ENCODE data around the gene PPIA.
"Not testable (repeated sequence)": the region's sequence is repeated elsewhere in the genome, so short reads cannot be mapped to it uniquely, and the experiment has no call there.

The PPIA gene

DNA sequence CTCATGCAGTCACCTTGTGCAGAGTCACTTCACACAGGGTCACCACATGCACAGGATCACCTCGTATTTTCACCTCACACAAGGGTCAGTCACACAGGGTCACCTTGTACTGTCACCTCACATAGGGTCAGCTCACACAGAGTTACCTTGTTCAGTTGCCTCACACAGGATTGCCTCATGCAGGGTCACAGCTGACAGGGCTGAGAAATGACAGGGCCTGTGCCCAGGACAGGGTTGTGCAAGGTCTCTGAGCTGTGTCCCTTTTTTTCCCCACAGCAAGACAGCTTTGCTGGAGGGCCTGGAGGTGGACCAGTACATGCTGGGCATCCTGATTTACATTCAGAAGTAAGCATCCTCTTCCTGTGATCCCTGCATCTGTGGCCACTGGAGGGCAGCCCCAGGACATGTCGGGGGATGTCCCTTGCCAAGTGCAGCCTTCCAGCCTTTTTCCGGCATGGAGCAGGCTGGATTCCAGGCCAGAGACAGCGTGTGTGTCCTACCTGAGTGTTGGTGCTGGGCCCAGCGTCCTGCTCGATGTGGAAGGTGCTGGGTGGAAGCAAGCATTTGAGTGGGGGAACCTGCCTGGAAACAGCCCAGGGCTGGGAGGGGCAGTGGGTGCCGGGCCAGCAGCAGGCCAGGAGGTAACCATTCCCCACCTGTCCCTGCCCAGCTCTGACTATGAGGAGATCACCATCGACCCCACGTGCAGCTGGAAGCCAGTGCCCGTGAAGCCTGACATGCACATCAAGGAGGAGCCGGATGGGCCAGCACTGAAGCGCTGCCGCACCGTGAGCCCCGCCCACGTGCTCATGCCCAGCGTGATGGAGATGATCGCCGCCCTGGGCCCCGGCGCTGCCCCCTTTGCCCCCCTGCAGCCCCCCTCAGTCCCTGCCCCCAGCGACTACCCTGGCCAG lies 31.6 kb upstream of the PPIA start:
- FAIRE-seq = no peak

DNA sequence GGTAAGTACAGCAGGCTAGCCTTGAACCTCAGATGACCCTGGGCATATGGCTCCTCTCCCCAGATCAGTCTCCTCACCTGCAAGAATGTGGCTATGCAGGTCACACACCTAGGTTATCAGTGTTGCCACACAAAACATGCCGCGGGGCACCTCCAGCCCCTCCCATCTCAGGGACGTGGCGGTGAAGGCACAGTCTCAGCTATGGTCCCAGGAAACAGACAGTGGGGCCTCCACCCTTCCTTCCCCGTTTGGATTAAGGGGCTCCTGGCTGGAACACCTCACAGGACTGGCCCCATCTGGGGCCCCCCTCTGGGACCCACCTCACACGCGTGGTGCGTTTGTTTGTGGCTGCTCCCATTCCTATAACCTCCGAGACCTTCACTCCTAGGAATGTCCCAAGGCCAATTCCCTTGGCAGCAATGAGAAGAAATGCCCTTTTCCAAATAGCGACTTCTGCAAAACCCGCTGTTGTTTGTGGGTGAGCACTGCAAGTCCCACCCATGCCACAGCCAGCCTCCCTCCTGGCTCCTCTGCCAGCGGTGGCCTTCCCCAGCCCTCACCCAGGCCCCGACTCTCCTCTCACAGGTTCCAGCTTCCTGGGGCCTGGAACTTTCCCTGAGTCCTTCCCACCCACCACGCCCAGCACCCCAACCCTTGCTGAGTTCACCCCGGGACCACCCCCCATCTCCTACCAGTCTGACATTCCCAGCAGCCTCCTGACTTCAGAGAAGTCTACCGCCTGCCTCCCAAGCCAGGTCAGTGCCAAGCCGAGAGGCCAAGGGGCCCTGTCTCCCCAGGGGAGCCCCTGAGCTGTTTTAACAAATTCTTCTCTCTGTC lies 30.7 kb upstream of the PPIA start:
- FAIRE-seq = no peak

DNA sequence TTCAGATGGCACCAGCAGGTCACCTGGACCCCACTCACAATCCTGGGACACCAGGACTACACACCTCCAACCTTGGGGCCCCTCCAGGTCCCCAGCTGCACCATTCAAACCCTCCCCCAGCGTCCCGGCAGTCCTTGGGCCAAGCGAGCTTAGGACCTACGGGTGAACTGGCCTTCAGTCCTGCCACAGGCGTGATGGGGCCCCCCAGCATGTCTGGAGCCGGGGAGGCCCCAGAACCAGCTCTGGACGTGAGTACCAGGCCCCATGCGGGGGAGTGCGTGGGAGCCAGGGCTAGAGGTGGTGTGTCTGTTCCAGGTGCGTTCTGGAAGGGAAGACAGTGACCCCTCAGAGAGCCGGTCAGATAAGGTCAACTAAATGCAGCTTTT lies 30.1 kb upstream of the PPIA start:
- FAIRE-seq = no peak

DNA sequence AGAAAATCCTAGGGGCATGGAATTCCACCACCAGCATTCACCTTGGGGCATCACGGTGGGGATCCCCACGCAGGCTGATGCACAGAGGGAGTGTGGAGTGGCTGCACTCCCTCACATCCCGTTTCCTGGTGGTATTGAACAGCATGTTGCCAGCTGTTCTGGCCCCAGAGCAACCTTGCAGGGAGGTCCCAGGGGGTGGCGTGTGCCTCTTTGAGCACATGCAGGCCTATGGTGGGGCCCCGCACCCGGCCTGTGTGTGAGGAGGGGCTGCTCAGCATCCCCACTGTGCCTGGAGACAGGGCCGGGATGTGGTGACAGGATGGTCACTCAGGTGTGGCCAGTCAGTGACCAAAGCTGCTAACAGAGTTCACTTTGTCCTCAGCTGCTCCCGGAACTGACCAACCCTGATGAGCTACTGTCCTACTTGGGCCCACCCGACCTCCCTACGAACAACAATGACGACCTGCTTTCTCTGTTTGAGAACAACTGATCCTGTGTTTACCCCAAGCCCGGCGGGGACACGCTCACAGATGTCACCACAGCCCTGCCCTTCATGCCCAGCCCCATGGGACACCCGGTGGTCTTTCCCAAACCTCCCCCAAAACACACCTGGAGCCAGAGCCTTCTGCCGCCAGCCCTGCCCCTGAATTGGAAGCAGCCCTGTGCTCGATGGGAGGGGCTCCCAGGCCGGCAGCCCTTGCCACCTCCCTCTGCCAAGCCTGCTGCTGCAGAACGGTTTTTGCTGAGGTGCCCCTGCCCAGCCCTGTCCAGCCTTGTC lies 29.2 kb upstream of the PPIA start:
- no peak for FAIRE-seq

DNA sequence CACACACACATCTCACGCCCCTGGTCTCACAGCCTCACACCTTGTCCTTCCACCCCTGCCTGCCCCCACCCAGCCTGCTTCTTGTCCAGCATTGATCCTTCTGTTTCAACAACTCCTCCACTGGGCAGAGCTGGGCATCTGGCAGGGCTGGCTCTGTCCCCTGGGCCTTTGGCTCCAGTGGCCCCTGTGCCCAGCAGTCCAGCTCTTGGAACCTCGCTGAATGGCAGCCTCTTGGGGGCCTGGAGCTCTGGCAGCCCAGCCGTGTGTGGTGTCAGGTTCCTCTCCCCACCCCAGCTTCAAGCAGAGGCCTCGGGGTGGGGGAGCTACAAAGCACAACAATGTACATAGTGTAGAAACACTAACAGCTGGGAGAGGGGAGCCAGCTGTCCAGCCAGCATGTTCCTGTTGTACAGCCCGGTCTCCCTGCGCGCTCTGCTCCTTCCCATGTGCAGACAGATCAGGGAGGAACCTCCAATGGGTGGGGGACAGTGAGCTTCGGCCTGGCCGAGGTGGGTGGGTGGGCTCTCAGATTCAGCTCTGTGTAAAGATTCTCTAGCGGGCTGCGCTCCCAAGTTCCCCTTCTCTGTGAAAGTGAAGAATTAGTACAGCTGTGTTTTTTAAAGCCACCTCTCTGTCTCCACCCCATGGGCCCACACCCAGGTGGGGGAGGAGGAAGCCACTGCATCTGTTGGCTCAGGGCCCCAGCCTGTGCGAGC lies 28.4 kb upstream of the PPIA start:
- no peak for FAIRE-seq

DNA sequence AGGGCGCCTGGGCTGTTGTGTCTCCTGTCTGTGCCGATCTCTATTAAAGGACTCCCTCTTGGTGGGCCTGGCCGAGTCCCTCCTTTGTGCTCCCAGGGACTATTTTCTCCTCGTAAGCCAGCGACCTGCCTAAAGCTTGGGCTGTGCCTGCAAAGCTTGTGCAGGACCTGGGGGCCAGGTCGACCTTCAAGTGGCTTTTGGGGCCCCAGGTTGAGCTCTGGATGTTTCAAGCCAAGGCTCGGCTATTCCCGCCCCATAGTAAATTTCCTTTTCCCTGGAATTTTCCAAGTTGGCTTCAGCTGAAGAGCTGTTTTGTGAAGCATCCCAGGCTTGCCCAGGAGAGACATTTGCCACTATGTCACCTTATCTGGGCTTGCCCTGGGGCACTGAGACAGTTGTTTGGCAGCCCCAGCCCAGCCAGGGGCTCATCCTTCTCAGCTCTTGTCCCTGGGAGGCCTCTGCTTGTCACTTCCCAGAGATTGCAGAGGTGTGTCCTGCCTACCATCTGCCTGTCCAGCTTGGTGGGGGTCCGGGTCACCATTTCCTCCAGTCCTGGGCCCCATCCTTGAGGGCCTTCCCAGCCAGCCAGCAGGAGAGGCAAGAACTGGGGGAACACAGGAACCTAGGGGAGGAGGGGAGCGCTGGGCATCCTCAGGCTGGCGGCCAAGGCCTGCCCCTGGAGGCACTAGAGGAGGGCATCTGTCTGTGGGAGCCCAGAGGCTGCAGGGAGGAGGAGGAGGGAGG lies 27.7 kb upstream of the PPIA start:
- no peak for FAIRE-seq

DNA sequence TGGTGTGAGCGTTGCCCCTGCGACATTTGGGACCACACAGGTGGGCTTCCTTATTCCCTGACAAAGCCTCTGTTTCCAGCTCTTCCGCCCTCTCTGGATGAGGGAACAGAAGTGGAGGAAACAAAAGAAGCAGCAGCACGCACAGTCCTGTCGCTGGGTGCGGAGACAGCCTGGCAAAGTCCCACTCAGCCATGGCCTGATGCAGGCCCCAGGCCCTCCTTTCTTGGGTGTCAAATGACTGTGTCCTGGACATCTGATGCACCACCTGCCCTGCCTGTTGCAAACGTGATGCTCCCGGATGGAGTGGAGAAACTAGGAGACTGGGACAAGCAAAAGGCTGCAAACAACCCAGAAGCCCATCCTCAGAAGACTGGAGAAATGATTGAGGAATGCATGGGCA lies 27.1 kb upstream of the PPIA start:
- no peak for FAIRE-seq

DNA sequence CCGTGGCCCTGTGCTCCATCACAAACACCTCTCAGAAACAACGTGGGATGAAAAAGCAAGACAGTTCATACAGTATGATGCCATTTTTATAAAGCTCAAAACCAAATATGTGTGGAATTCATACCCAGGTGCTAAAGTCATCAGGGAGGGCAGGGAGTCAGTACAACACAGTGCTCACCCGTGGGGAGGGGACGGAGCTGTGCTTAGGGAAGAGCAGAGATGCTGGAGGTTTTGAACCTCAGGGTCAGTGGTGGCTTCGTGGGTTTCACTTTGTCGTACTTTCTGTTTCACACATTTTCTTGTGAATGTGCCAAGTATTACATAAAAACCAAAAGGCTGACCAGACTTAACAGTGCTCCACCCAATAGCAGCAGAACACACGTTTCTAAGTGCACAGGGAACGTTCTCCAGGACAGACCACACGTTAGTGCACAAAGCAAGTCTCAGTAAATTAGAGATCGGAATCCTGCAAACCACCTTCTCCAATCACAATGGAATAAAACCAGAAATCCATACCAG lies 26.6 kb upstream of the PPIA start:
- FAIRE-seq = no peak

DNA sequence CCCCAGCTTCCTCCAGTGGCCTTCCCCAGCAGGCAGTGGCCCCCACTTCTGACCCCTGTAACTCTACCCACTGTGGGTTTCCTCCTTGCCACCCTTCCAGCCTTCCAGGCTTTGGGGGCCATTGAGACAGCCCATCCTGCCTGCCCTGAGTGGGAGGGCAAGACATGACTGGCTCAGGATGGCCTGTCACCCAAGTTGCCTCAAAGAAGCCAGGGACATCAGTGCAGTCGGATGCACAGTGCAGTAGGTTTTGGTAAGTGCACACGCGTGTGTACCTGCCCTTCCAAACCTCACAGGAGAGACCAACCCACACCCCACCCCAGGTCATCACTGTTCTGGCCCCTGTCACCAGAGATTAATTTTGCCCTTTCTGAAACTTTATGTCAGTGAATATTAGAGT lies 25.1 kb upstream of the PPIA start:
- no peak for FAIRE-seq

DNA sequence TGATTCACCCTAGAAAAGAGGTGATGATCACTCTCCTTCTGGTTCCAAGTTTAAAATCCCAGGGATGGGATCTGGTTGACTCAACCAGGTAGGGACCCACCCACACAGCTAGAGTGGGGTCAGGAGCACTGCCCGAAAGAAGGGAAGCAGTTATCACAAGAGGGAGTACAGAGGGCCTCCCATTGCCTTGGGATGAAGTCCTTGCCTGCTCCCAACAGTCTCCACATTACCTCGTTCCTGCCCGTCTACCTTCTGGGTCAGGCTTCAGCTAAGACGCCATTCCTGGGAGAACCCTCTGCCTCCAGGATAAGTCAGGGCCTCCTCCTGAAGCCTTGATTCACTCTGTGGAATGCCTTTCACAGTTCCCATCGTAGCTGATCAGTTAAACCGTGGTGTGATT lies 24.0 kb upstream of the PPIA start:
- FAIRE-seq = no peak

DNA sequence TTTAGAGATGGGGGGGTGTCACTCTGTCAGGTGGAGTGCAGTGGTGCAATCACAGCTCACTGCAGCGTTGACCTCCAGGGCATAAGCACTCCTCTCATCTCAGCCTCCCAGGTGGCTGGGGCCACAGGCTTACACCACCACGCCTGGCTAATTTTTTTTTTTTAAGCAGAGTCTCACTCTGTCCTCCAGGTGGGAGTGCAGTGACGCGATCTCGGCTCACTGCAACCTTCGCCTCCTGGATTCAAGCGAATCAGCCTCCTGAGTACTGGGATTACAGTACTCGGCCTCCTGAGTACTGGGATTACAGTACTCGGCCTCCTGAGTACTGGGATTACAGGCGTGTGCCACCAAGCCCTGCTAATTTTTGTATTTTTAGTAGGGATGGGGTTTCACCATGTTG lies 23.6 kb upstream of the PPIA start:
- FAIRE-seq = no peak

DNA sequence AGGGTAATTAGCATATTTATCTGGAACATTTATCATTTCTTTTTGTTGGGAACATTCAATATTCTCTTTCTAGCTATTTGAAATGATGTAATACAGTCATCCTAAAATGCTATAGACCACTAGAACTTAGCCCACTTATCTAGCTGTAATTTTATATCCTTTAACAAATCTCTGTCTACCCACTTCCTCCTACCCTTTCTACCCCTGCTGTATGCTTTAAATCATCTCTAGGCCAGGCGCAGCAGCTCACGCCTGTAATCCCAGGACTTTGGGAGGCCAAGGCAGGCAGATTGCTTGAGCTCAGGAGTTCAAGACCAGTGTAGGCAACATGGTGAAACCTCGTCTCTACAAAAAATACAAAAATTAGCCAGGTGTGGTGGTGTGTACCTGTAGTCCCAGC lies 22.0 kb upstream of the PPIA start:
- FAIRE-seq = not testable (repeated sequence)

DNA sequence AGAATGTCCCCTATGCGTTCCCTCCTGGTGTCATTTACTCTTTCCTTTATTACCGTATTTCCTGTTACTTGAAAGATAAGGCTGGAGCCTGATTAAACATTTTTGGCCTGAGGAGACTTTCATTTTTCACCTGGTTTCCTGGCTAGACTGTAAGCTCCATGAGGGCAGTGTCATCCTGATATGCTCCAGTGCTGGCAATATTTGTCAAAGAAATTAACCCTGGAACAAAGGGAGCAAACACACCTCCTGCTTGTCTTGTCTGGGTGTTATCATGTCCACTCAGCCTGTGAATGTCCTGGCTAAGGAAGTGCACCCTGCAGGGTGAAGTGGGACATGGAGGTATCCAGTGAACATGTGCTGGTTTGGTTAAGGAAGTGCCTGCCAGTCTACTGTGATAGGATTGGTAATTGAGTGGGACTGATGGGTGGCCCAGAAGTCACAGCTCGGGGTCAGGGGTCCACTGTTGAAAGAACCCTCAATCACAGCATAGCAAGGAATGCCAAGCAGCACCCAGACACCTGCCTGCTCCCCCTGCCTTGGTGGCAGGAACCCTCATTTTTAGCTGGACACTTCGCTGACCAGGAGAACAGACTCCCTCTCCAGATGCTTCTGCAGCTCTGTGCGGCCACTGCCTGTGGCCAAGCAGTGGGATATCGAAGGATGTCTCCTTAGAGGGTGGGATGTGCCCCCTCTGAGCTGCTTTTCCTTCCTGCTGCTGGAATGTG lies 20.9 kb upstream of the PPIA start:
- FAIRE-seq = no peak

DNA sequence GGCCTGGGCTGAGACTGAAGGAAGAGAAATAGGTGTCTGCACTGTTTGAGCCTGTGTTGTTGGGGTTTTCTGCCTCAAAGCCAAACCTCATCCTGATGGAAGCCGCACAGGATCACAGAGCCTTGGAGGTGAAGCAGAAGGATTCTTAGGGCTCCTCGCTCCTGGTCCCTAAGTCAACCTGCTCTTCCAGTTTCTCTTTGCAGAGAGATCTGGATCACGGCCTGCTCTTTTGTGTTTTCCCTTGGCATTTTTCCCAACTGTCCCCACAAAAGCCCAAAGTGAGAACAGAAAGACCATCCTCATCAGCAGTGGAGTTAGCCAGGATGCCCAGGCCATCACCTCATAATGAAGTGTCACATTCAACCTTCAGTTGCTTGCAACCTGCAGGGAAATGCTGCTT lies 20.3 kb upstream of the PPIA start:
- no peak for FAIRE-seq

DNA sequence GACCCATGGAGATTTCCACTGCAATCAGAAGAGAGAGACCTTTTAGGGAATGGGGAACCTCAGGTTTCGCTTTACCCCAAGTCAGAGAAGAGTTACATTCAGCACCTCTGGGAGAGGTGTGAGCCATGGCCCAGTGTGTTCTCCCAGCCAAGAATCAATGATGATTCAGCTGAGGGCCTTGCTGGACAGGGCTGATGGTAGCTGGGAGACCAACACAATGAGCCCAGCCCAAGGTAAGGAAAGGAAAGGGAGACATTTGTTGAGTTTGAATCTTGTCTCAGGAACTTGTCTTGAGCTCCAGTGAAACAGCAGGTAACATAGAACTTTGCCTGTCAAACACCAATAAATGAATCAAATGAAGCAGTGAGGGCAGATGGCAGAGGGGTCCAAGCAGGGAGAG lies 14.0 kb upstream of the PPIA start:
- FAIRE-seq = no peak

DNA sequence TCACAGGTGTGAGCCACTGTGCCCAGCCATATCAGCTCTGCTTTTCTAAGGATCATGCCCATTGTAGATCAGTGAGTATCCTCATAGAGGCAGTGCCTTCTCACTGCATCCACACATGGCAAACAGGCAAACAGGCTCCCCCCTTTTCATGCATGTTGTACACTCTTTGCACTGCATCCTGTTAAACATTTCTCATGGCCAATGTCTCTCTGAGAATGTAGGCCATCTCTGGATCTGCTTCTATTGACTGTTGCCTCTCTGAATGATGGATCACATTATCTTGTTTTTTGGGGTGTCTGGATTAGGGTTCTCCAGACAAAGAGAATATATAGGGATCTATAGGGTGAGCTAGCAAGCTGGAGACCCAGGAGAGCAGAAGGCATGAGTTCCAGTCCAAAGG lies 13.1 kb upstream of the PPIA start:
- no peak for FAIRE-seq

DNA sequence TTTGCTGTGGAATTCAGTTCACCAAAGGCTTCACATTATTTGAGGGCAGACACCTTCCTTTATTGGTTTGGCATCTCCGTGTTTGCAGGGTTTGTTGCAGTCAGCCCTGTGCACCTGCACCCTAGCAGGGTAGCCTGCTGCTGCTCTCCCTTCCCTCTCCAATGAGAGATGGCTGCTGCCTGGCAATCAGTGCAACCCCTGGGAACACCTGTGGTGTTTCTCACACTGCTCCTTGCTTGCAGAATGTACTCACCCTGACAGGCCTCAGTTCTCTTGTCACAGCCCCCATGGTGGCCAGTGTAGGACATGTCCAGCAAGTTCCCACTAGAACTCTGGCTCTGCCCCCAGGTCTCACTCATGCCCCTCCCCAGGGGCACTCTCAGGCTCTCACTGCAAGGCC lies 12.1 kb upstream of the PPIA start:
- no peak for FAIRE-seq

DNA sequence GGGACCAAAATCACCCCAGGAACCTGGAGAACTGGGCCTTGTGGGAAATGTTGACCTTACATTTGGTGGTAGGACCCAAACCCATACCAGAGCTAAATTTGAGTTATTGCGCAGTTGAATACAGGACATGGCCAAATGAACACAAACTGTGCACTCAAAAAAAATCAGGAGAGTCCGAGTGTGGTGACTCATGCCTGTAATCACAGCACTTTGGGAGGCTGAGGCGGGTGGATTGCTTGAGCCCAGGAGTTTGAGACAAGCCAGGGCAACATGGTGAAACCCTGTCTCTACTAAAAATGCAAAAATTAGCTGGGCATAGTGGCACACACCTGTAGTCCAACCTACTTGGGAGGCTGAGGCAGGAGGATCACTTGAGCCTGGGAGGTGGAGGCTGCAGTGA lies 11.3 kb upstream of the PPIA start:
- FAIRE-seq = not testable (repeated sequence)

DNA sequence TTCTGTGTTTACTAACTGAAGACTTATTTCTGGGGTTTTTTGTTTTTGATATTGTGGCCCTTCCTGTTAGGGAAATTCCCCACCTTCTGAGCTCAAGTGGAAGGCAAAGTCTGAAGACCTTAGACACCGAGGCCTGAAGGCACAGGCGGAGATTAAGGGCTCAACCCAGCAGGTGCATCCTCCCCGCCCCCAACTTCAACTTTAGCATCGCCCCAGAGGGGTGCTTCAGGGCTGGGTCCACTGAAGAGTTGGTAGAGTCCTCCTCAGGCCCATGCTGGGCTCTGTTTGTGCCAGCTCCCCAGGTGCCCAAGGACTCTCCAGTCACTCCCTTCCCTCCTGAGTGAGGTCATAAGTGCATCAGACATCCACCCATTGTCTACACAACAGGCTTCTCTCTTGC lies 9.4 kb upstream of the PPIA start:
- no peak for FAIRE-seq

DNA sequence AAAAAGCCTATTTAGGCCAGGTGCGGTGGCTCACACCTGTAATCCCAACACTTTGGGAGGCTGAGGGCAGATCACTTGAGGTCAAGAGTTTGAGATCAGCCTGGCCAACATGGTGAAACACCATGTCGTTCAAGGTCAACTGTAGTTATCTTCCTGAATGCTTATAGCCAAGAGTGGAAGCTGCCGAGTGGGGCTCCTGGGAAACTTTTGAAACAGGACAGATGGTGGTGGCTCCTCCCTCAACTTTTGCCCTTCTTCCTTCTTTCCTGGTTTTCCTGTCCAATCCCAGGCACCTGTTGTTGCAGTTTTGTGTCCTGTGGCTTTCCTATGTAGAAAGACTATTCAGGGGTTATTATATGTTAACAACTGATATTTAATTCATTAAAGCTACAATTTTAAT lies 8.7 kb upstream of the PPIA start:
- FAIRE-seq = no peak

DNA sequence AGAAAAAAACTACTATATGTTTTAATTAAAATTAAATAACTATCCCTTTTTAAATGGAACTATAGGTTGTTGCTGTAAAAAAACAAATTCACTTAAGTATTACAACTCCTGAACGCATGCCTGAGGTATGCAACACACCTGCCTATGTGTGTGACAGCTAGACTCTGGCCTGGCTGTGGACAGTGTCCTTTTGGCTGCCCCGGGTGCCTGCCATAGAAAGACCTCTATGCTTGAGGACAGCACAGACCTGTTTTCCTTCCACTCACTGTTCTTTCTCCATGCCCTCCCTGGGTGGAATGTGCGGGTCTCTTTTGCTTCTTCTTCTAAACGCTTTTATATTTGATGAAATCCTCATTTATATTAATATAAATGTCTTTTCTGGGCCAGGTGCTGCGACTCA lies 6.5 kb upstream of the PPIA start:
- no peak for FAIRE-seq
